HG03196 (cell line): Measurements from ENCODE around the gene IRX4.

ENCODE experiments used
- ATAC-seq: cut with Tn5 transposase; IDR thresholded peaks from one replicate; pipeline ENCODE4 v1.9.1; 2021; ENCODE audit not compliant: unreplicated experiment

IRX4 gene

DNA sequence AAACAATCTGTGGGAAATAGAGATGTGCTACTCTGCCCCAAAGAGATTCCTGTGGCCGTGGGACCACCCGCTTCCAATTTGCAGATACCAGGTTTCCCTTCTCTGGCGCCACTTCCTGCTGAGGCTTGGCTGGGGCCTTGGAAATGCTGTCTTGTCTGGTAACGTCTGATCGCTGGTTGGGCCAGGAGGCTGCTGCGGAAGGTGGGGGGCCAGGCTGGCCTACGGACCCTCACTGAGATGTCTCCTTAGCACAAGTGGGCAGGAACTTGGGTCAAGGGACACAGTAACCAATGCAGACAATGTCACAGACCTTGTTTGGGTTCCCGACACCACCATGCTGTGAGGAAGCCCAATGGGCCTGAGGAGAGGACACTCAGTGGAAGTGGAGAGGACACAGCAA is 31.7 kb upstream of the IRX4 start:
- no peak for ATAC-seq

- ATAC-seq = no peak
Observed at GRCh38 chr5:1913578-1913977, 30.9 kb upstream of the IRX4 start.

- no peak for ATAC-seq
Observed at GRCh38 chr5:1912951-1913565, 30.3 kb upstream of the IRX4 start.

DNA sequence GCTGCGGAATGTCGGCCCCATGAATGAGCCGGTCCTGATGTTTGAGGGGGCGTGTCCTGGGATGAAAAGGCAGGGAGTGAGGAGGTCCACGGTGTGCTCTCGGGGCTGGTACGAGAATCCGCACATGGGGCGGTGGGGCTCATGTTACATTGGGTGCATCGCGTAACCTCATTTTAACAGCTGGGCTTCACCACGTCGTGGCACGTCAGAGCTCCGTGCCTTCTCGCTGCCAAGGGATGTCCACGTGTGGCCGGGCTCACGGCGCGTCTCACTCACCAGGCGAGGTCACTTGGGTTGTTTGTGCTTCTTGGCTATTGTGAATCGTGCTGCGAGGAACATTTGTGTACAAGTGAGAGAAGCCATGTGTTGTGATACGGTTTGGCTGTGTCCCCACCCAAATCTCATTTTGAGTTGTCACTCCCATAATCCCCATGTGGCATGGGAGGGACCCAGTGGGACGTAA is 29.1 kb upstream of the IRX4 start:
- ATAC-seq = no peak

GRCh38 chr5:1910861-1911772 is 28.4 kb upstream of the IRX4 start:
- no peak for ATAC-seq

GRCh38 chr5:1910081-1910760 is 27.5 kb upstream of the IRX4 start:
- no peak for ATAC-seq

DNA sequence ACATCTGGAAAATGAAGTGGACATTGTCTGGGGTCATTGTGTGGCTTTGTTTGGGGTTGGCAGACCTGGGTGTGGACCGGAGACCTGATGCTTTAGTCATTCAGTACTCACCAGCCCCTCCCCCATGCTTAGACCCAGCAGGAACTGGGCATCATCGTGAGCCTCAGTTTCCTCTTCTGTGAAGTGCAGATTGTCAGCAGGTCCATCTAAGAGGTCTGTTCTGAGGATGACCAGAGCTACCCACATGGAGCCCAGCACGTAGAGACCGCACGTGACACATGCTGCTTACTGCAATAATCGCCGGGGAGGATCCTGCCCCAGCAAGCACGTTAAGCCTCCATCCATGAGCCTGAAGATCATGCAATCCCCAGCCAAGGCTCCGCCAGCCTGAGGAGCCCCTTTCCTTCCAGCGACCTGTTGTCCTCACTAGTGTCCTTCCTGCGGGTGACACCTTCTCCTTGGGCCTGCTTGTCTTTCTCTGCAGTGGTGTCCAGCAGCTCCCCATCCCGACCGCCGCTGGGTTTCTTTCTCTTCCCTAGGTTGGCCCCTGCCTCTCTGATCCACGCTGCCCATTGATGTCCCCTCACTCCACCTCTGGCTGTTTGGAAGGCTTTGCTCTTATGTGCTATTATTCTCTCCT is 26.7 kb upstream of the IRX4 start:
- ATAC-seq = no peak

DNA sequence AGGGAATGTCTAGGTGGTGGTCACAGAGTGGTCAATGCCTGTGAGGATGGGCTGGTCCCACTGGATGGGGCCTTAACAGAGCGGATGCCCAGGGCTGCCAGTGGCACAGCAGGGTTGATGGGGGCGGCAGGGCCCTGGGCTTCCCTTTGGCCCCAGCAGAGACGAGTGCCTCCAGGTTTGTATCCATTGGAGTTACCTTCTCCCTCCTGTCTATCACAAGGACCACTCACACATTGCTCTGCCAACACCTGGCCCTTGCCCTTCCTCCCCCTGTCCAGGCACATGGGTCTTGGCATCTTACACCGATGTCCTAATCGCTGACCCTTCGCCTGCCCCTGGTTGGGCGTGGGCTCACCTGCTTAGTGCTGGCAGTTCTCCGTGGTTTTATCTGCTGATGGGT is 26.2 kb upstream of the IRX4 start:
- ATAC-seq = no peak

DNA sequence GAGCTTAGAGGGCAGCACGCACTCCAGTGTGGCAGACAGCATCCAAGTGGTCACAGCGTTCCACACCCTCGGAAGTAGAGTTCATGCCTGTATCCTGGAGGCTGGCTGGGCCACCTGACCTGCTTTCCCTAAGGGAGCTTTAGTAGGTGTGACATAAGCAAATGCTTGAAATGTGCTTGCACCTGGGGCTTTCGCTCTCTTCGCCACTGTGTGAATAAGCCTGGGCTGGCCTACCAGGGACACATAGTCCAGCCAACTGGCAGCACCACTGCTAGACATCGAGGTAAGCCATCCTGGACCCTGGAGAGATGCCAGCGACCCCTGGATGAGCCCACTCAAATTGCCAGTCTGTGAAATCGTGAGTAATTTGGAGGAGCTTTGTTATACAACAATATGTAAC is 24.9 kb upstream of the IRX4 start:
- no peak for ATAC-seq

GRCh38 chr5:1905108-1905507 is 22.4 kb upstream of the IRX4 start:
- no peak for ATAC-seq

DNA sequence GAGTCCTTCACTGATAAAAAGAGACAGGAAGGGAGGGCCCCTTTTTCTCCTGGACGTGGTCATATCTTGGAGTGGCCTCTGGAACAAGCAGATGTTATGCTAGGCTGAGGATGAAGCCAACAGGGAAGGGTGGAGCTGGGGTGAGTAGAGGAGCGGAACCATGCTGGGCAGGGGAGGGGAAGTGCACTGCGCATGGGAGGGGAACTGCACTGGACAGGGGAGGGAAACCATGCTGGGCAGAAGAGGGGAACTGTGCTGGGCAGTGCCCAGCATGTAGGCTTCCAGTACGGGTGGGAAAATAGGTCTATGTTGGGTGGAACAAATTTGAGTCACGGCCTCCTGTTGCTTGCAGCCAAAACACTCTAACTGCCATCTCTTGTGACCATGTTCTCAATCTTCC is 19.3 kb upstream of the IRX4 start:
- no peak for ATAC-seq

DNA sequence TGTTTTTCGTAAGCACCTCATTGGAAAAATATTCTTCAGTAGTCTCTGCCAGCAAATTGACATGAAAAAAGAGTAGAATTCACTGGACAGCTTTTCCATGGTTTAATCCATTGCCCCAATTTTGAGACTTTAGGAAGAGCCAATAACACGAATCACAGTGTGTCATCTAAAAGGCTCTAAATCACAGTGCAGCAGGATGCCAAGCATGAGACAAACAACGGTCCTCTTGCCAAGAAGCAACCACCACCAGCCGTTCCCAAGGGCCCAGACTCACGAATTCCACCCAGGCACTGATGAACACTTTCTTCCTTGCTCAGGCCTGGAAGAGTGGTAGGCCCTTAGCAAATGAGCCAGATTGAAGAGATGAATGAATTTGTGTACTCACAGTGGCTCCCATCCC is 18.3 kb upstream of the IRX4 start:
- no peak for ATAC-seq

DNA sequence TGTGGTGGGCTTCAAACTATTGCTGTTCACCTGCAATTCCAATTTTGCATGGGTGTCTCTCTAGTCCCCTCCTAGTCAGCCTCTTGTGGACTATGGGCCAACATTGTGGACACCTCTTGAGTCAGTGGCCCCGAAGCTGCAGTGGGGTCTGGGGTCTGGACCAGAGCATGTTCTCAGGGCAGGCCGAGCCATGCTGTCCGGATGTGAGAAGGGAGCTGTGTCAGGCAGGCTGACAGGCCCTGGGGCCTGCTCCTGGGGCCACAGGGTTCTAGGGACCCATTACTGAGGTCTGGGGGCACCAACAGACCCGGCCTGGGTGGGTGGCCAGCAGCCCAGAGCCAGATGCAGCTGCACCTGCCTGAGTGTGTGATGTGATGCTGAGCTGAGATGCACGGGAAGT is 16.5 kb upstream of the IRX4 start:
- no peak for ATAC-seq

- ATAC-seq = no peak
Observed at GRCh38 chr5:1897816-1898450, 15.2 kb upstream of the IRX4 start.

DNA sequence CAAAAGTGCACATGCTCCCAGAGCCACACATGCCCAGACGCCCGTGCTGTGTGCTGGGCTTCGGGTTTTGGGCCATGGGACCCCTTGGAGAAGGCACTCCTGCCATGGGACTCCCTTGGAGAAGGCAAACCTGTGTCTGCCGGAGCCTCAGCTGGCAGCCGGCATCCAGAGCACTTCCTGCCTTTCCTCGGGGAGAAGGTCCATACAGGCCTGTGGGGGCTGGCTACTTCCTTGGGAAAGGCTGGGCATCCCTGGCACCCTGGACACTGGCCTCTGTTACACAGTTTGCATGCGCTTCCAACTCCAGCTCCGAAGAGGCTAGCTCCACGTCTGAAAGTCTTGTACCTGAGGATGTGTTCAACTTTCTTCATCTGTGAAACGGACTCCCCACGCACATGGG is 14.7 kb upstream of the IRX4 start:
- ATAC-seq = no peak

GRCh38 chr5:1896602-1897376 is 14.1 kb upstream of the IRX4 start:
- ATAC-seq = no peak

DNA sequence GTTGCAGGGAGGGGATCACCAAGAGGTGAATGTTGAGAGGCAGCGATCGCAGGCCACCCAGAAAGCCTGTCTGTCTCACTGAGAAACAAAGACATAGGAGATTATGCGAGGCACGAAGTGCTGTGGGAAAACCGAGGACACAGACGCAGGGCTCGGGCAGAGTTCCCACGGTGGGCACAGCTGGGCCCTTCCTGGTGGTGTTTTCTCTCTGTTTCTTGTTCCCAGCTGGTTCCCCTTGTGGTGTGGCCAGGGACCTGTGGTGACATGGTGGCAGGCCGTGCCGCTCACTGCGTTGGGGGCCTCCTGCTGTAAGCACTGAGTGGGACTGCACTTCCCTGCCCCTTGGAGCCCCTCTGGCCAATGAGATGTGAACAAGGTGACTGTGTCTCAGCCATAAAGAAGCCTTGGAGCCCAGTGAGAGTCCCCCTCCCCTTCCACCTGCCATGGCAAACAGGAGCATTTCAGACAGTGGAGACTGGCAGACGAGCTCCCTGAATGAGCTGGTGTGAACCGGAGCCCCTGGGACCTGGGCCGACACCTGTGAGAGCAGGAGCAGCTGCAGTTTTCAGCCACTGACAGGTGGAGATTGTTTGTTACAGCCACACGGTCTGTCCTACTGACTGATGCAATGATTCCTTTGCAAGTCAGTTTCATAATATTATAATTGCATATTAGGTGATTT is 13.2 kb upstream of the IRX4 start:
- no peak for ATAC-seq

- no peak for ATAC-seq
Observed at GRCh38 chr5:1894243-1894642, 11.5 kb upstream of the IRX4 start.

DNA sequence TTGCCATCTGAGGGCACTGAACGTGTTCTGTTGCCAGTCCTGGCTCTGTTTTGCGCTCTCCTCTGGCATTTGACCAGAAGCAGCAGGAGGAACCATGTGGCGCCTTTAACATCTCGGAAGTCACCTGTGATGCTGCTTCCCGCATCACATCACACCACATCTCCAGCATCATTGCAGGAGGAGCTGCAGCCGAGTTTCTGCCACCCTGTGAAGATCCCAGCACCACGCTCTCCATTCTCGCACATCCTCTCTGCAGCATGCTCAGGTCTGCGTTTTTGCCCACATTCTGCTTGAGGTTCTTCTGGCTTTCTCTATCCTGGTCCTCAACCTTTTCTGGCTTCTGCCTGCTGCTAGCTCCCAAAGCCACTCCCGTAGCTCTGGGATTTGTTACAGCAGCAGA is 11.0 kb upstream of the IRX4 start:
- no peak for ATAC-seq
